T follicular helper cell (primary cell): ENCODE measurements around the gene ADAMTSL1.
"Not testable (repeated sequence)": the region's sequence is repeated elsewhere in the genome, so short reads cannot be mapped to it uniquely, and the experiment has no call there.

Experiments
- DNase-seq: peaks from one replicate; pipeline ENCODE4 v3.0.0-alpha.2; 2020; ENCODE audit warnings: low read depth

Gene ADAMTSL1

GRCh38 chr9:18861609-18862544 lies 387.9 kb downstream of the ADAMTSL1 start:
- no peak for DNase-seq

- no peak for DNase-seq
These were observed 389.8 kb downstream of the ADAMTSL1 start for GRCh38 chr9:18863791-18864190.

DNA sequence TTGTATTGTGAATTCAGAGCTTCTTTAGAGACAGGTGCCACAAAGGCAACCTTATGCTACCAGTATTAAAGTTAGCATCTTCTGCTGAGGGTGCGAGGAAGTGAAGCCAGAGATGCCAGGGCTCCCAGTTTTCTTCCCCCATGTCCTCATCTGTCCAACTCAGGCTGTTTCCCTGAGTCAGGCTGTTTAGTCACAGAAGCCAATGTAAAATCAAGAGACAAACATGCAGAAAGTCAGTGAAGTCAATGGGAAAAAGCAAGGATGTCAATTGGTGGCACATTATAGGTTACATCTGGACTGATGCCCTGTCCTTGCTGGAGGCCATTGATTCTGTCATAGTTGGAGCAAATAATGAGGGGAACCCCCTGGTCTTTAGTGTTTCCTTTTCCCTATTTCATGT lies 390.6 kb downstream of the ADAMTSL1 start:
- no peak for DNase-seq

GRCh38 chr9:18865542-18865941 lies 391.6 kb downstream of the ADAMTSL1 start:
- no peak for DNase-seq

DNA sequence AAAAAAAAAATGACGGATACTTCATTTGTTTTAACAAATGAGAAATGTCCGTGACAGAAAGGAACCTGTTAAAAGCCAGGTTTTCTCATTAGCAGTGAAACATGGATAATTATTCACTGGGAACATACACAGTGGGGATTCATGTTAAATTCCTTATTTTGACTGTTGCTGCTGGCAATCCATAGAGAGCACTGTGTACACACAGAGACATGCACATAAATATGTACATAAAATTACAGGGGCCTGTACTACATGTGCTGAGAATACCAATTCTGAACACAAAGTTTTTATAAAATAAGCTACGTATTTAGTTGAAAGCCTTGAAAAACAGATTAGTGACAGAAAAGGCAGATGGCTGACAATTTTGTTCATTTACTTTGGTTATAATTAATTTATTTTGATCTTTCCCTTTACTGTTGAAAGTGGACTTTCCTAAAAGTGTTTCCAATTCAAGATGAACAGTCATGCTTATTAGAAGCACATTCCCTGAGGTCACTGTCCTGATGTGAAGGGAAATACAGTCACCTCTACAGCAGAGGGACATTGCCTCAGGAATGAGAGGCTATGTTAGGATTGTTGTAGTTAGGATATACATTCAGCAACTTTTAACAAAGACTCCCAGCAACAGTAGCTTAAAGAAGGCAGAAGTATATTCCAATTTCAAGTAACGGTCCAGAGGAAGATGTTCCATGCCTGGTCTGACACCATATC lies 392.3 kb downstream of the ADAMTSL1 start:
- DNase-seq, result no peak

DNA sequence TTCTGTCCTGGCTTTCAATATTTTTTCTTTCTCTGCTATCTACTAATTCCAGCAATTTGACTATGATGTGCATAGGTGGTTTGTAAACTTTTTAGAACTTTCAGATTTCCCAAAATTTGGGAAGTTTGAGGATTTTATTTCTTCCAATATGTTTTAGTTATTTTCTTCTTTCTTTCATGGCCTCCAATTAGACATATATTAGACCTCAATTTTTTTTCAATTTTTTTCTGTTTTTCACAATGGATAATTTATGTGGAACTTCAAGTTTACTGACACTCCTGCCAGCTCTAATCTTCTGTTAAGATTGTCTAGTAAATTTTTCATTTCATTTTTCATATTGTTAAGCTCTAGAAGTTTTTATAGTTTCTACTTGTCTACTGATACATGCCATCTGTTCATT lies 395.8 kb downstream of the ADAMTSL1 start:
- DNase-seq, result no peak

- no peak for DNase-seq
These were observed 400.1 kb downstream of the ADAMTSL1 start for GRCh38 chr9:18874069-18874468.

GRCh38 chr9:18874990-18875389 lies 401.0 kb downstream of the ADAMTSL1 start:
- not testable (repeated sequence) for DNase-seq

GRCh38 chr9:18877984-18878383 lies 404.0 kb downstream of the ADAMTSL1 start:
- no peak for DNase-seq

DNA sequence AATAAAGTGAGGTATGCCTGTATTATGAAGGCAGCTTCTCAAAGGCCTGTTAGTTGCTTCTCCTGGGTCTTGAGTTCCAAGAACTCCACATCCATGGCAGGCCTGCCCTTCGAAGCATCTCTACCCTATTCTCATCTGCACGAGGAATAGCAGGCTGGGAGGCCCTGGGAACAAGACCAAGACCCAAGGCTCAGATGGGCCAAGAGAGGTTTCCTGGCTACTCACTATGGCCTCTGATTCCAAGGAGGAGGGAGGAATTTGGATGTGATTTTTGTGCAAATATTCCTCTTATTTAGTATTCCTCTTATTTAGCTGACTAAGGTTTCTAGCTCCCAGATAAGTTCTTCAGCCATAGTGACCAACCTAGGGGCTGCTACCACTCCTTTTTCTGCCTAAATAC lies 407.8 kb downstream of the ADAMTSL1 start:
- no peak for DNase-seq

GRCh38 chr9:18887546-18887945 lies 413.6 kb downstream of the ADAMTSL1 start:
- no peak for DNase-seq

- no peak for DNase-seq
These were observed 414.3 kb downstream of the ADAMTSL1 start for GRCh38 chr9:18888290-18888689.

GRCh38 chr9:18889550-18889949 lies 415.6 kb downstream of the ADAMTSL1 start:
- DNase-seq, result no peak

DNA sequence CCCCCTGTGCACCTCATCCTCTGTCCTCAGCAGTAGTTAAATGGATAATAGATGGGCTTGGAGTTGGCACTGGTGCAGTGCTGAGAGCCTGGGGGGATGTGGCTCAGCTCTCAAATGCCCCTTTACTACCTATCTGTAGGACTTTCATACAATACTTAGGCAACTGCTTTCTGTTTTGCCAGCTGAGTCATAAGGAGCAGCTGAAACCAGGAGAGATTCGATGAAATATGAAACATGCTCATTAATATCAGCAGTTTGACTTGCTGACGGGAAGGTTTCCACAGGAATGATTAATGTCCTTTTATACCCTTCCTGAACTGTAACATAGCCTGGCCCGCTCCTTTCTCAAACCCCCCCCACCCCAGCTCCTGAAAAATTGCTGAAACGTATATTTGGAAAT lies 416.4 kb downstream of the ADAMTSL1 start:
- no peak for DNase-seq

GRCh38 chr9:18891946-18892670 lies 418.2 kb downstream of the ADAMTSL1 start:
- DNase-seq, result no peak

DNA sequence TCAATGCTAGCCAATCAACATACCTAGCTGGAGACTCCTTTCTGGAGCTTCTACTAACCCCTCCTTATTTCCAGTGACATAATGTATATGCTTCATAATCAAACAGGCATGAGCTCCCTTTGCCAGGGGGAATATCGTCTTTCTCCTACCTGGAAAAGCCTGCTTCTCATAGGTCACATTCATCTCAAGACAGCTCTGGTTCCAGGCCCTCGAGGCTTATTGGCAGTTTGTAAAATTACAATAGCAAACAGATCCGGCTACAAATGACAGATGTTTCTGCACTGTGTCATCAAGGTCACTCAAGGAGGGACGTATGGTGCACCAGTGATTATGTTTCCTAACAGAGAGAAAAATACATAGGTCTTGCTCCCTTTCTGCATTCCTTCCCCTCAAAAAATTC lies 419.1 kb downstream of the ADAMTSL1 start:
- DNase-seq, result no peak

DNA sequence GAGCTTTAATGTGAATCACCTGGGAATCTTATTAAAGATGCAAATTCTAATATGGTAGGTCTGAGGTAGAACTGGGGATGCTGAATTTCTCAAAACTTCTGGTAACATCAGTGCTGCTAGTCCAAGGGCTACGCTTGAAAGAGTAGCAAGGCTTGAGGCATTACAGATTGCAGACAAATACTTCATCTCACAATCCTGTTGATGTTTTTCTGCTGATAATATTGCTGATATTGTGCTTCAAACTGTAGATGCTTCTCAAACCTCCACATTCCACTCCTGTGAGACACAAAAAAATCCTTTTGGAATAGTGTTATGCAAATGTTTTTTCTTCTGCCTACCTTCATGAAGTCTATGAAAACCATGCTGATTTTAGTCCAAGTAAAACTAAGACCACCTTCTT lies 419.5 kb downstream of the ADAMTSL1 start:
- no peak for DNase-seq

GRCh38 chr9:18896004-18896403 lies 422.1 kb downstream of the ADAMTSL1 start:
- no peak for DNase-seq

- DNase-seq, result no peak
These were observed 422.7 kb downstream of the ADAMTSL1 start for GRCh38 chr9:18896531-18897179.

DNA sequence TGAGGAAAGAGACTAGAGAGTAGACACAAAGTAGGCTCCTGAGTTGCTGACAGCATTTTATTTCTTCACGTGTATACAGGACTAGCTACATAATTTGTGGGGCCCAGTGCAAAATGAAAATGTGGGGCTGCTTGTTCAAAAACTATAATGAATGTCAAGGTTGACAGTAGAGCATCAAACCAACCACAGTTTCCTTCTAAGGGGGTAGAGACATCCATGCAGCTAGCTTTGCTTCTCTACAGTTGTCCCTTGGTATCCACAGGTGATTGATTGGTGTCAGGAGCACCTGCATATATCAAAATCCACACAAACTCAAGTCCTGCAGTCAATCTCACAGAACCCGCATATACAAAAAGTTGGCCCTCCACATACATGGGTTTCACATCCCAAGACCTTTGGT lies 429.5 kb downstream of the ADAMTSL1 start:
- DNase-seq, result no peak

DNA sequence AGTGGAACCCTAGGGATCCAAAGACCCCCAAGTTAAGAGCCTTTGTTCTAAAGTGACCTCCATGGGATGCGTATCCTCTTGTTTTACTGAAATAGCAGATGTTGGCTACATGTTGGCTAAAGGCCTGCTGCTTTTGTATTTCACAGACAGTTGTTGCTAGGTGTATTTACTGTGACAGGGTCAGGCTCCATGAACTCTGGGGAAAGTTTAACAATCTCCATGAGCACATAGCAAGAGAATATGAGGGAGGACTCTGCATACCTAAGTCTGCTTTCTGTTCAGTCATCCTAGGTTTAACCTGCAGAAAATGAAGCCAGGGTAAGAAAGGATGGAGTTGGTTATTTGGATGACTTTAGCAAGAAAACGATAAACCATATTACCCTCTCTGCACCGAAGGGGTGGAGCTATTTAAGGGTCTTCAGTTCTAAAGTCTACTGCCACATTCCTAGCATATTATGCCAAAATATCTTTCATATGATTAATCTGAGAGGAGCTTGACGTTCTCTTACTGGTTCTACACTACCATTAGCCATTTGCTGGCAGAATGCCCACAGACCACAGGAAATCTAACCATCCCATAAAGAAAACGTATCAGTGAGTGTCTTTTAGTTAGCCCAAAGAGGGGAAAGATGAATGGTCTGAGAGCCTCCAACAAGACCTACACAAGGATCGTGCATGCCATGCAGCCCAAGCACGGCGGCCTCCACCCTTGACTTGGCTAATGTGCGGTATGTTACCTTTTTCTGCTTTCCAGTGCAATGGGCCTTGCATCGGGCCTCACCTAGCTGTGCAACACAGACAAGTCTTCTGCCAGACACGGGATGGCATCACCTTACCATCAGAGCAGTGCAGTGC lies 431.3 kb downstream of the ADAMTSL1 start:
- no peak for DNase-seq
